K562 (cell line): ENCODE data around the gene MAP1LC3B2. TPM values are rescaled to one million over a fixed set of nuclear protein-coding genes. Genes with fewer than 3 reads are reported as not detected.

ENCODE experiments used
- ESRRA ChIP-seq: fragments of 450-650 bp; IDR thresholded peaks from 2 replicates; pipeline ENCODE4 v1.6.1; 2014; ENCODE audit warnings: low read depth, mild to moderate bottlenecking, moderate library complexity, borderline replicate concordance
- FOXK1 ChIP-seq: sonication (generic); formaldehyde crosslinking; IDR thresholded peaks from 2 replicates; pipeline ENCODE4 v1.8.0; 2022; ENCODE audit warnings: missing genetic modification reagents, mild to moderate bottlenecking, borderline replicate concordance
- ILK ChIP-seq: fragments of 450-650 bp; IDR thresholded peaks from 2 replicates; pipeline ENCODE4 v1.6.1; 2016; ENCODE audit warnings: missing genetic modification characterization, low read depth, mild to moderate bottlenecking, missing compliant biosample characterization, moderate library complexity, borderline replicate concordance
- MEF2A ChIP-seq: IDR thresholded peaks from 2 replicates; pipeline ENCODE4 v1.6.1; 2011; ENCODE audit warnings: low read depth, mild to moderate bottlenecking, low read length, moderate library complexity; ENCODE audit not compliant: control insufficient read depth
- MXI1 ChIP-seq: IDR thresholded peaks from 2 replicates; pipeline ENCODE4 v1.6.1; 2011; ENCODE audit warnings: low read depth, mild to moderate bottlenecking, improper control_type of control experiment, low read length
- PHF20 ChIP-seq: fragments of 450-650 bp; IDR thresholded peaks from 2 replicates; pipeline ENCODE4 v1.6.1; 2018; ENCODE audit not compliant: partially characterized antibody
- RBM34 ChIP-seq: fragments of 200-400 bp; formaldehyde crosslinking; IDR thresholded peaks from 2 replicates; pipeline ENCODE4 v1.6.1; 2018; ENCODE audit warnings: low read length, borderline replicate concordance; ENCODE audit not compliant: insufficient read depth
- TRIM28 ChIP-seq: fragments of 450-650 bp; IDR thresholded peaks from 2 replicates; pipeline ENCODE4 v1.6.1; 2017
- YY1 ChIP-seq, 3 experiments: IDR thresholded peaks; 2 replicates each; pipeline ENCODE4 v1.6.1; 2011; ENCODE audit warnings: low read length in 2 of 3, mild to moderate bottlenecking in 2 of 3, moderate library complexity in 2 of 3, borderline replicate concordance in 1 of 3, control low read depth in 1 of 3, low read depth in 1 of 3; ENCODE audit not compliant: insufficient read depth in 3 of 3, insufficient replicate concordance in 2 of 3, control insufficient read depth in 1 of 3, insufficient read length in 1 of 3; ENCODE audit errors: extremely low read depth in 1 of 3
- ZNF121 ChIP-seq: sonication (generic); formaldehyde crosslinking; conservative IDR thresholded peaks from 2 replicates; pipeline ENCODE4 v1.8.0; 2022; ENCODE audit warnings: missing genetic modification reagents
- ZNF143 ChIP-seq: sonication (generic); formaldehyde crosslinking; IDR thresholded peaks from 2 replicates; pipeline ENCODE4 v1.9.0; 2022; ENCODE audit warnings: mild to moderate bottlenecking, missing genetic modification reagents
- ZNF224 ChIP-seq: sonication (generic); formaldehyde crosslinking; IDR thresholded peaks from 2 replicates; pipeline ENCODE4 v1.8.0; 2022; ENCODE audit warnings: mild to moderate bottlenecking, missing genetic modification reagents
- ZNF3 ChIP-seq: fragments of 250-450 bp; sonication (Bioruptor Pico); IDR thresholded peaks from 2 replicates; pipeline ENCODE4 v1.5.0; 2021; ENCODE audit warnings: mild to moderate bottlenecking, moderate library complexity
- ZNF324 ChIP-seq: fragments of 250-450 bp; sonication (Bioruptor Pico); IDR thresholded peaks from 2 replicates; pipeline ENCODE4 v1.4.0; 2020; ENCODE audit warnings: mild to moderate bottlenecking
- ZNF586 ChIP-seq: fragments of 450-650 bp; formaldehyde crosslinking; conservative IDR thresholded peaks from 2 replicates; pipeline ENCODE4 v1.4.0; 2020; ENCODE audit warnings: mild to moderate bottlenecking, moderate library complexity
- polyA plus RNA-seq, 8 experiments: library from polyadenylated mRNA; depleted of rRNA in 4 of 8; stranded (reverse) in 5 of 8; unstranded in 3 of 8; fragments of >200 nt; fragmentation: Nextera tagmentation in 2 of 8; fragmentation: Illumina TruSeq in 1 of 8; extraction: Ambion mirVana in 2 of 8; extraction: Trizol in 1 of 8; gene quantifications; 2 replicates each; pipeline versions ENCODE4 v1.2.1 to v1.2.3, GENCODE V29; 2011 to 2014; ENCODE audit warnings: inconsistent platforms in 1 of 8, missing spikeins in 1 of 8
- total RNA-seq, 7 experiments: library from RNA; depleted of rRNA in 6 of 7; stranded (reverse); fragments of >200 nt in 6 of 7; fragmentation: Illumina TruSeq in 2 of 7; extraction: Trizol in 2 of 7; gene quantifications; 2 replicates each; pipeline versions ENCODE4 v1.2.1 to v1.2.3, GENCODE V29; 2011 to 2021; ENCODE audit warnings: low replicate concordance in 1 of 7
- TF ChIP-seq, protein P1 (sequence below): fragments of 450-650 bp; formaldehyde crosslinking; IDR thresholded peaks from 2 replicates; pipeline ENCODE4 v1.4.0; 2020; ENCODE audit warnings: mild to moderate bottlenecking, moderate library complexity
- TF ChIP-seq, protein P2 (sequence below): fragments of 250-450 bp; sonication (Bioruptor Pico); IDR thresholded peaks from 2 replicates; pipeline ENCODE4 v1.4.0; 2020; ENCODE audit warnings: mild to moderate bottlenecking, moderate library complexity, borderline replicate concordance
- TF ChIP-seq, protein P3 (sequence below): fragments of 450-650 bp; IDR thresholded peaks from 2 replicates; pipeline ENCODE4 v1.6.1; 2016; ENCODE audit warnings: antibody characterized with exemption
- TF ChIP-seq, protein P4 (sequence below): fragments of 250-450 bp; sonication (Bioruptor Pico); IDR thresholded peaks from 2 replicates; pipeline ENCODE4 v1.5.1; 2021; ENCODE audit warnings: mild to moderate bottlenecking

Gene MAP1LC3B2
- total and polyA plus RNA-seq, 9 of the 15 experiments (the other 6 are each of a cell fraction or from before 2014, with no cell fraction given), result 0.53 to 2.8 (median 0.76) TPM; not detected in 2

DNA sequence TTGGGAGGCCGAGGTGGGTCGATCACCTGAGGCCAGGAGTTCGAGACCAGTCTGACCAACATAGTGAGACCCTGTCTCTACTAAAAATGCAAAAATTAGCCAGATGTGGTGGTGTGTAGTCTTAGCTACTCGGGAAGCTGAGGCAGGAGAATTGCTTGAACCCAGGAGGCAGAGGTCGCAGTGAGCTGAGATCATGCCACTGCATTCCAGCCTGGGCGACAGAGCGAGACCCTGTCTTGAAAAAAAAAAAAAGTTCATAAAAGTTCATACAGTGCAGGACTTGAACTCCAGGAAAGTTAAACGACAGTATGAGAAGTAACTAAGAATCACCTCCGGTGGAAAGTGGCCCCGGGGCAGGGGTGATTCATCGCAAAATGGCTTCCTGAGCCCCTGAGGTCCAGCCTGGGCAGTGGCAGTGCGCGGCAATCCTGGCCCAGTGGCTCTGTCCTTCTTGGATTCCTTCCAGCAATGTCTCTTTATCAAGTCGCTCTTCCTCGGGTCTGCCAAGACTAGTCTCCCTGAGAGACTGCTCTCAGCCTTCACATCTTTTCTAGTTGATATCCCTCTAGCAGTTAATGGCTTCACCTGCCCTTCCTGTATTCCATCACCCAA, 16.7 kb upstream of the MAP1LC3B2 start (continued):
- TF ChIP-seq, protein P1, sequence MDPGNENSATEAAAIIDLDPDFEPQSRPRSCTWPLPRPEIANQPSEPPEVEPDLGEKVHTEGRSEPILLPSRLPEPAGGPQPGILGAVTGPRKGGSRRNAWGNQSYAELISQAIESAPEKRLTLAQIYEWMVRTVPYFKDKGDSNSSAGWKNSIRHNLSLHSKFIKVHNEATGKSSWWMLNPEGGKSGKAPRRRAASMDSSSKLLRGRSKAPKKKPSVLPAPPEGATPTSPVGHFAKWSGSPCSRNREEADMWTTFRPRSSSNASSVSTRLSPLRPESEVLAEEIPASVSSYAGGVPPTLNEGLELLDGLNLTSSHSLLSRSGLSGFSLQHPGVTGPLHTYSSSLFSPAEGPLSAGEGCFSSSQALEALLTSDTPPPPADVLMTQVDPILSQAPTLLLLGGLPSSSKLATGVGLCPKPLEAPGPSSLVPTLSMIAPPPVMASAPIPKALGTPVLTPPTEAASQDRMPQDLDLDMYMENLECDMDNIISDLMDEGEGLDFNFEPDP, result no peak
- no peak for TF ChIP-seq MXI1
- TF ChIP-seq TRIM28, result no peak
- no peak for TF ChIP-seq RBM34
- peak in 2 of 3 experiments; percentile 55 to 85 for TF ChIP-seq YY1 (IDR thresholded peaks at IDR 0.05; ENCODE audit: borderline replicate concordance in 1 of 3, control insufficient read depth in 1 of 3, extremely low read depth in 1 of 3, insufficient read depth in 3 of 3, insufficient read length in 1 of 3, insufficient replicate concordance in 2 of 3, low read depth in 1 of 3, low read length in 2 of 3)
- no peak for TF ChIP-seq ZNF3
- no peak for TF ChIP-seq ZNF586 (CRISPR knock-in tag)
- TF ChIP-seq, protein P2, sequence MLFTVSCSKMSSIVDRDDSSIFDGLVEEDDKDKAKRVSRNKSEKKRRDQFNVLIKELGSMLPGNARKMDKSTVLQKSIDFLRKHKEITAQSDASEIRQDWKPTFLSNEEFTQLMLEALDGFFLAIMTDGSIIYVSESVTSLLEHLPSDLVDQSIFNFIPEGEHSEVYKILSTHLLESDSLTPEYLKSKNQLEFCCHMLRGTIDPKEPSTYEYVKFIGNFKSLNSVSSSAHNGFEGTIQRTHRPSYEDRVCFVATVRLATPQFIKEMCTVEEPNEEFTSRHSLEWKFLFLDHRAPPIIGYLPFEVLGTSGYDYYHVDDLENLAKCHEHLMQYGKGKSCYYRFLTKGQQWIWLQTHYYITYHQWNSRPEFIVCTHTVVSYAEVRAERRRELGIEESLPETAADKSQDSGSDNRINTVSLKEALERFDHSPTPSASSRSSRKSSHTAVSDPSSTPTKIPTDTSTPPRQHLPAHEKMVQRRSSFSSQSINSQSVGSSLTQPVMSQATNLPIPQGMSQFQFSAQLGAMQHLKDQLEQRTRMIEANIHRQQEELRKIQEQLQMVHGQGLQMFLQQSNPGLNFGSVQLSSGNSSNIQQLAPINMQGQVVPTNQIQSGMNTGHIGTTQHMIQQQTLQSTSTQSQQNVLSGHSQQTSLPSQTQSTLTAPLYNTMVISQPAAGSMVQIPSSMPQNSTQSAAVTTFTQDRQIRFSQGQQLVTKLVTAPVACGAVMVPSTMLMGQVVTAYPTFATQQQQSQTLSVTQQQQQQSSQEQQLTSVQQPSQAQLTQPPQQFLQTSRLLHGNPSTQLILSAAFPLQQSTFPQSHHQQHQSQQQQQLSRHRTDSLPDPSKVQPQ (CRISPR knock-in tag), result no peak
- TF ChIP-seq, protein P3, sequence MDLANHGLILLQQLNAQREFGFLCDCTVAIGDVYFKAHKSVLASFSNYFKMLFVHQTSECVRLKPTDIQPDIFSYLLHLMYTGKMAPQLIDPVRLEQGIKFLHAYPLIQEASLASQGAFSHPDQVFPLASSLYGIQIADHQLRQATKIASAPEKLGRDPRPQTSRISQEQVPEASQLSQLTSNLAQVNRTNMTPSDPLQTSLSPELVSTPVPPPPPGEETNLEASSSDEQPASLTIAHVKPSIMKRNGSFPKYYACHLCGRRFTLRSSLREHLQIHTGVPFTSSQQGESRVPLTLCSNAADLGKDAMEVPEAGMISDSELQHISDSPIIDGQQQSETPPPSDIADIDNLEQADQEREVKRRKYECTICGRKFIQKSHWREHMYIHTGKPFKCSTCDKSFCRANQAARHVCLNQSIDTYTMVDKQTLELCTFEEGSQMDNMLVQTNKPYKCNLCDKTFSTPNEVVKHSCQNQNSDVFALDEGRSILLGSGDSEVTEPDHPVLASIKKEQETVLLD, result no peak
- TF ChIP-seq FOXK1 (CRISPR knock-in tag), result no peak
- TF ChIP-seq ZNF224 (CRISPR knock-in tag), result no peak
- TF ChIP-seq, protein P4, sequence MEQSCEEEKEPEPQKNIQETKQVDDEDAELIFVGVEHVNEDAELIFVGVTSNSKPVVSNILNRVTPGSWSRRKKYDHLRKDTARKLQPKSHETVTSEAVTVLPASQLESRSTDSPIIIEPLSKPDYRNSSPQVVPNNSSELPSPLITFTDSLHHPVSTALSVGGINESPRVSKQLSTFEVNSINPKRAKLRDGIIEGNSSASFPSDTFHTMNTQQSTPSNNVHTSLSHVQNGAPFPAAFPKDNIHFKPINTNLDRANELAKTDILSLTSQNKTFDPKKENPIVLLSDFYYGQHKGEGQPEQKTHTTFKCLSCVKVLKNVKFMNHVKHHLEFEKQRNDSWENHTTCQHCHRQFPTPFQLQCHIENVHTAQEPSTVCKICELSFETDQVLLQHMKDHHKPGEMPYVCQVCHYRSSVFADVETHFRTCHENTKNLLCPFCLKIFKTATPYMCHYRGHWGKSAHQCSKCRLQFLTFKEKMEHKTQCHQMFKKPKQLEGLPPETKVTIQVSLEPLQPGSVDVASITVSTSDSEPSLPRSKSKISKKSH (CRISPR knock-in tag), result no peak
- no peak for TF ChIP-seq MEF2A
- no peak for TF ChIP-seq PHF20
- TF ChIP-seq ILK (tag), result no peak
- TF ChIP-seq ESRRA, result no peak
- no peak for TF ChIP-seq ZNF324 (CRISPR knock-in tag)
- TF ChIP-seq ZNF121 (CRISPR knock-in tag), result peak; percentile 92
- no peak for TF ChIP-seq ZNF143
